Measurements from ENCODE around the gene P3H4.
"Not testable (repeated sequence)": the region's sequence is repeated elsewhere in the genome, so short reads cannot be mapped to it uniquely, and the experiment has no call there.

DNA sequence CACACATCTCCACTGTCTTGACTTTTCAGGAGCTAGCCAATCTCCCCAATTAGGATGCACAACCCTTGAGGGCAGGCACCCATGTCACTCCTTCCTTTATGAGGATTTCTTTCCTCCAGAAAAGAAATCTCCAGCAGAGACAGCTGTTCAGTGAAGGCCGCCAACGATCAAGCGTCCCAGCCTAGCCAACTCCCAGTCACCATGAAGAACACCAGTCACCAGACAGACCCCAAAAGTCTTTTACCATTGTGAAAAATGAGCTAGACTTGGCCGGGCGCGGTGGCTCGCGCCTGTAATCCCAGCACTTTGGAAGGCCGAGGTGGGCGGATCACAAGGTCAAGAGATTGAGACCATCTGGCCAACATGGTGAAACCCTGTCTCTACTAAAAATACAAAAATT, 18.2 kb upstream of the P3H4 start:
- TF ChIP-seq, protein P1, sequence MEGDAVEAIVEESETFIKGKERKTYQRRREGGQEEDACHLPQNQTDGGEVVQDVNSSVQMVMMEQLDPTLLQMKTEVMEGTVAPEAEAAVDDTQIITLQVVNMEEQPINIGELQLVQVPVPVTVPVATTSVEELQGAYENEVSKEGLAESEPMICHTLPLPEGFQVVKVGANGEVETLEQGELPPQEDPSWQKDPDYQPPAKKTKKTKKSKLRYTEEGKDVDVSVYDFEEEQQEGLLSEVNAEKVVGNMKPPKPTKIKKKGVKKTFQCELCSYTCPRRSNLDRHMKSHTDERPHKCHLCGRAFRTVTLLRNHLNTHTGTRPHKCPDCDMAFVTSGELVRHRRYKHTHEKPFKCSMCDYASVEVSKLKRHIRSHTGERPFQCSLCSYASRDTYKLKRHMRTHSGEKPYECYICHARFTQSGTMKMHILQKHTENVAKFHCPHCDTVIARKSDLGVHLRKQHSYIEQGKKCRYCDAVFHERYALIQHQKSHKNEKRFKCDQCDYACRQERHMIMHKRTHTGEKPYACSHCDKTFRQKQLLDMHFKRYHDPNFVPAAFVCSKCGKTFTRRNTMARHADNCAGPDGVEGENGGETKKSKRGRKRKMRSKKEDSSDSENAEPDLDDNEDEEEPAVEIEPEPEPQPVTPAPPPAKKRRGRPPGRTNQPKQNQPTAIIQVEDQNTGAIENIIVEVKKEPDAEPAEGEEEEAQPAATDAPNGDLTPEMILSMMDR (IDR thresholded peaks at IDR 0.05; ENCODE audit: low read length): not testable (repeated sequence)
- TF ChIP-seq EZH2phosphoT487 (IDR thresholded peaks at IDR 0.05; ENCODE audit: low read length): not testable (repeated sequence)
